IMR-90 (cell line): ENCODE results near the gene DOCK4. TPM values are rescaled to one million over a fixed set of nuclear protein-coding genes. Genes with fewer than 3 reads are reported as not detected.

Experiments
- ATAC-seq: fragments of 200-7000 bp; cut with Tn5 transposase; 2 replicates; pipeline ENCODE4 v1.9.1; 2020; ENCODE audit warnings: low read depth, mild to moderate bottlenecking, moderate library complexity
- BruUV-seq: library from RNA; stranded (reverse); fragments of 400-500 nt; replicated peaks from 2 replicates; lab custom pipeline; 2021; lab: Mats Ljungman, UMichigan
- CTCF ChIA-PET: fragments of 300-600 bp; formaldehyde crosslinking; extraction: SDS; loops from one replicate; lab custom pipeline; 2021; ENCODE audit warnings: antibody characterized with exemption; lab: Yijun Ruan, JAX
- POLR2A ChIA-PET: fragments of 300-600 bp; sonication (Branson Sonifier 250); formaldehyde crosslinking; loops from one replicate; lab custom pipeline; 2022; ENCODE audit warnings: antibody characterized with exemption; ENCODE audit not compliant: unreplicated experiment; lab: Charles Lee
- DNase-seq: peaks from one replicate; pipeline ENCODE4 v3.0.0; 2013
- H2AFZ ChIP-seq: replicated peaks from 2 replicates; pipeline ENCODE3; 2013; ENCODE audit warnings: low read length, mild to moderate bottlenecking; ENCODE audit not compliant: poor library complexity
- H2AK5ac ChIP-seq: 2 replicates; pipeline ENCODE4 v1.6.1; 2013; ENCODE audit warnings: low read depth, low read length, inconsistent platforms
- H2AK9ac ChIP-seq: replicated peaks from 2 replicates; pipeline ENCODE3; 2013; ENCODE audit warnings: mild to moderate bottlenecking, low read depth, low read length, moderate library complexity; ENCODE audit not compliant: poor library complexity
- H2BK120ac ChIP-seq: 2 replicates; pipeline ENCODE4 v1.6.1; 2013; ENCODE audit warnings: low read depth, low read length, inconsistent platforms
- H2BK15ac ChIP-seq: 3 replicates; pipeline ENCODE4 v1.6.1; 2013; ENCODE audit warnings: low read depth, low read length, inconsistent platforms
- H2BK20ac ChIP-seq: 2 replicates; pipeline ENCODE4 v1.6.1; 2013; ENCODE audit warnings: low read depth, mild to moderate bottlenecking, inconsistent platforms, low read length, moderate library complexity
- H2BK5ac ChIP-seq: 2 replicates; pipeline ENCODE4 v1.6.1; 2013; ENCODE audit warnings: mild to moderate bottlenecking, low read depth, low read length, inconsistent platforms; ENCODE audit not compliant: poor library complexity, severe bottlenecking
- H3K14ac ChIP-seq: replicated peaks from 2 replicates; pipeline ENCODE4 v1.6.1; 2013; ENCODE audit warnings: low read depth, low read length, inconsistent platforms
- H3K18ac ChIP-seq: 2 replicates; pipeline ENCODE4 v1.6.1; 2013; ENCODE audit warnings: low read depth, low read length, control low read depth
- H3K23ac ChIP-seq: 2 replicates; pipeline ENCODE4 v1.6.1; 2013; ENCODE audit warnings: low read depth, low read length, inconsistent platforms
- H3K27ac ChIP-seq: 2 replicates; pipeline ENCODE4 v1.5.1; 2013; ENCODE audit warnings: mild to moderate bottlenecking, control low read depth, low read length; ENCODE audit not compliant: insufficient read depth
- H3K27me3 ChIP-seq: 2 replicates; pipeline ENCODE4 v1.6.1; 2013; ENCODE audit warnings: low read length; ENCODE audit not compliant: control insufficient read depth, insufficient read depth
- H3K36me3 ChIP-seq: 2 replicates; pipeline ENCODE4 v1.6.1; 2013; ENCODE audit warnings: low read length, mixed read lengths; ENCODE audit not compliant: control insufficient read depth, insufficient read depth
- H3K4ac ChIP-seq: 2 replicates; pipeline ENCODE4 v1.6.1; 2013; ENCODE audit warnings: low read depth, low read length, inconsistent platforms
- H3K4me1 ChIP-seq: 2 replicates; pipeline ENCODE4 v1.6.1; 2013; ENCODE audit warnings: low read length, mixed read lengths; ENCODE audit not compliant: control insufficient read depth, insufficient read depth
- H3K4me2 ChIP-seq: 2 replicates; pipeline ENCODE4 v1.6.1; 2013; ENCODE audit warnings: low read depth, mild to moderate bottlenecking, control low read depth, low read length, moderate library complexity
- H3K4me3 ChIP-seq: 2 replicates; pipeline ENCODE4 v1.5.1; 2013; ENCODE audit warnings: low read depth, mild to moderate bottlenecking, control low read depth, low read length, moderate library complexity; ENCODE audit not compliant: insufficient read depth
- H3K56ac ChIP-seq: 2 replicates; pipeline ENCODE4 v1.6.1; 2013; ENCODE audit warnings: low read length, inconsistent platforms; ENCODE audit not compliant: insufficient read depth; ENCODE audit errors: extremely low read depth
- H3K79me1 ChIP-seq, 2 experiments: 2 replicates each; pipeline ENCODE4 v1.6.1; 2013; ENCODE audit warnings: low read length in 2 of 2, inconsistent platforms in 1 of 2, low read depth in 1 of 2
- H3K9ac ChIP-seq: 2 replicates; pipeline ENCODE4 v1.6.1; 2013; ENCODE audit warnings: low read depth, low read length, control low read depth
- H3K9me1 ChIP-seq: 2 replicates; pipeline ENCODE4 v1.6.1; 2013; ENCODE audit warnings: low read length, inconsistent platforms; ENCODE audit not compliant: insufficient read depth
- H3K9me3 ChIP-seq: 2 replicates; pipeline ENCODE4 v1.6.1; 2013; ENCODE audit warnings: low read length; ENCODE audit not compliant: control insufficient read depth, insufficient read depth
- H4K20me1 ChIP-seq: 2 replicates; pipeline ENCODE4 v1.6.1; 2013; ENCODE audit warnings: low read length, inconsistent platforms; ENCODE audit not compliant: insufficient read depth
- H4K5ac ChIP-seq: 2 replicates; pipeline ENCODE4 v1.6.1; 2013; ENCODE audit warnings: mild to moderate bottlenecking, low read depth, low read length, control low read depth
- H4K8ac ChIP-seq, 2 experiments: 2 replicates each; pipeline ENCODE4 v1.6.1; 2013; ENCODE audit warnings: low read depth in 2 of 2, low read length in 2 of 2, control low read depth in 1 of 2, inconsistent platforms in 1 of 2
- H4K91ac ChIP-seq: 2 replicates; pipeline ENCODE4 v1.6.1; 2013; ENCODE audit warnings: low read depth, low read length, inconsistent platforms; ENCODE audit not compliant: insufficient read depth
- BHLHE40 ChIP-seq: fragments of 150-350 bp; IDR thresholded peaks from 2 replicates; pipeline ENCODE4 v1.6.1; 2016; ENCODE audit warnings: mild to moderate bottlenecking, low read depth, low read length
- CEBPB ChIP-seq: IDR thresholded peaks from 2 replicates; pipeline ENCODE4 v1.6.1; 2012; ENCODE audit warnings: low read depth, low read length, improper control_type of control experiment
- CHD1 ChIP-seq: IDR thresholded peaks from 2 replicates; pipeline ENCODE4 v1.6.1; 2012; ENCODE audit warnings: low read depth, low read length, improper control_type of control experiment
- FOS ChIP-seq: fragments of 150-350 bp; IDR thresholded peaks from 2 replicates; pipeline ENCODE4 v1.6.1; 2016; ENCODE audit warnings: low read depth, low read length
- MAFK ChIP-seq: IDR thresholded peaks from 2 replicates; pipeline ENCODE4 v1.6.1; 2012; ENCODE audit warnings: low read depth, low read length, improper control_type of control experiment
- MAZ ChIP-seq: IDR thresholded peaks from 2 replicates; pipeline ENCODE4 v1.6.1; 2012; ENCODE audit warnings: low read depth, mild to moderate bottlenecking, low read length, improper control_type of control experiment, moderate library complexity, borderline replicate concordance
- MXI1 ChIP-seq: IDR thresholded peaks from 2 replicates; pipeline ENCODE4 v1.6.1; 2012; ENCODE audit warnings: low read depth, mild to moderate bottlenecking, low read length, moderate library complexity, borderline replicate concordance
- NFE2L2 ChIP-seq: fragments of 150-350 bp; IDR thresholded peaks from 2 replicates; pipeline ENCODE4 v1.6.1; 2016; ENCODE audit warnings: low read depth, mild to moderate bottlenecking, low read length
- POLR2A ChIP-seq: IDR thresholded peaks from 2 replicates; pipeline ENCODE4 v1.6.1; 2012; ENCODE audit warnings: mild to moderate bottlenecking, low read depth, low read length
- RAD21 ChIP-seq: IDR thresholded peaks from 2 replicates; pipeline ENCODE4 v1.6.1; 2012; ENCODE audit warnings: low read length, improper control_type of control experiment
- RCOR1 ChIP-seq: IDR thresholded peaks from 2 replicates; pipeline ENCODE4 v1.6.1; 2012; ENCODE audit warnings: mild to moderate bottlenecking, low read length, improper control_type of control experiment; ENCODE audit not compliant: insufficient replicate concordance
- RFX5 ChIP-seq: IDR thresholded peaks from 2 replicates; pipeline ENCODE4 v1.8.0; 2012; ENCODE audit warnings: low read depth, mild to moderate bottlenecking, low read length, moderate library complexity
- SMC3 ChIP-seq: fragments of 150-350 bp; IDR thresholded peaks from 2 replicates; pipeline ENCODE4 v1.6.1; 2016; ENCODE audit warnings: low read depth, mild to moderate bottlenecking, antibody characterized with exemption, low read length, moderate library complexity
- WGBS, 2 experiments: methylation state at CpG; one replicate each; pipeline versions ENCODE4 v1.1.5 to v1.1.7; 2013; ENCODE audit warnings: missing lambda C conversion rate in 2 of 2; ENCODE audit not compliant: insufficient read length in 1 of 2; ENCODE audit errors: extremely low coverage in 2 of 2; 5-methylcytosine and 5-hydroxymethylcytosine counted together
- dilution Hi-C: fragments of 300-500 bp; cut with HindIII; formaldehyde crosslinking; loops from one replicate; pipeline ENCODE4 v1.14.3; 2018; ENCODE audit warnings: low sequenced_read_pairs; ENCODE audit not compliant: unreplicated experiment
- in situ Hi-C: fragments of 300-500 bp; cut with MboI; formaldehyde crosslinking; loops from 3 replicates; pipeline ENCODE4 v1.14.3; 2019; ENCODE audit warnings: low sequenced_read_pairs, inconsistent platforms, mixed read lengths
- intact Hi-C: fragments of 100-400 bp; cut with micrococcal nuclease; formaldehyde crosslinking; loops from 2 replicates; pipeline ENCODE4 v1.10.0; 2022
- polyA plus RNA-seq, 3 experiments: library from polyadenylated mRNA; depleted of rRNA; stranded (reverse); fragments of >200 nt; gene quantifications; 2 replicates each; pipeline ENCODE4 v1.2.3, GENCODE V29; 2012; ENCODE audit warnings: low replicate concordance in 1 of 3
- total RNA-seq: library from RNA; depleted of rRNA; stranded (reverse); fragments of >200 nt; gene quantifications from 2 replicates; pipeline ENCODE4 v1.2.3, GENCODE V29; 2012
- TF ChIP-seq, protein P1 (sequence below): conservative IDR thresholded peaks from 2 replicates; pipeline ENCODE4 v1.5.1; 2012; ENCODE audit warnings: mild to moderate bottlenecking, low read depth, low read length, improper control_type of control experiment
- TF ChIP-seq, protein P2 (sequence below): fragments of 150-350 bp; IDR thresholded peaks from 2 replicates; pipeline ENCODE4 v1.6.1; 2017; ENCODE audit warnings: mild to moderate bottlenecking, antibody characterized with exemption, low read length, low read depth
- TF ChIP-seq, protein P3 (sequence below): fragments of 150-350 bp; IDR thresholded peaks from 2 replicates; pipeline ENCODE4 v1.6.1; 2016; ENCODE audit warnings: low read depth, mild to moderate bottlenecking, low read length, moderate library complexity, borderline replicate concordance

The DOCK4 gene
- total and polyA plus RNA-seq, 2 of the 4 experiments (the other 2 are of a cell fraction): 4.4 to 12.2 TPM

DNA sequence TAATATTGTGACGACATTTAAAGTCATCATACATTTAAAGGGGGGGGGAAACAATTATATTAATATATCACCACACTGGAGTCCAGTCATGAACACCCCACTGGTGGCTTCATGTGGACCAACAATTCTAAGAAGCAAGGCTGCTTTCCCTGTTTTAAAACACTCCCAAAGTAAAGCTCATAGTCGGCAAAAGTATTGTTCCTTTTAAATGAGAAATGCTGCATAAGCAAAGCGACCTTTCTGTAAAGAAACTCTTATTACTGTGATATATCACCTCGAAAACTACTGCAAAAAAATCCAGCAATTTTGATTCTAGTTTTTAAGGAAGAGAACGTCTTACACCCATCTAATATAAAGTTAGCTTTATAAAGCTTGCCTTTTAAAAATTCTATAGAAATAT lies 112.8 kb downstream of the DOCK4 start:
- TF ChIP-seq POLR2A (no peak), FOS (no peak), RCOR1 (no peak), CHD1 (no peak), CEBPB (no peak), BHLHE40 (no peak), MXI1 (no peak), RFX5 (no peak), RAD21 (no peak), MAZ (no peak), MAFK (no peak), SMC3 (no peak), NFE2L2 (no peak)
- TF ChIP-seq, protein P1, sequence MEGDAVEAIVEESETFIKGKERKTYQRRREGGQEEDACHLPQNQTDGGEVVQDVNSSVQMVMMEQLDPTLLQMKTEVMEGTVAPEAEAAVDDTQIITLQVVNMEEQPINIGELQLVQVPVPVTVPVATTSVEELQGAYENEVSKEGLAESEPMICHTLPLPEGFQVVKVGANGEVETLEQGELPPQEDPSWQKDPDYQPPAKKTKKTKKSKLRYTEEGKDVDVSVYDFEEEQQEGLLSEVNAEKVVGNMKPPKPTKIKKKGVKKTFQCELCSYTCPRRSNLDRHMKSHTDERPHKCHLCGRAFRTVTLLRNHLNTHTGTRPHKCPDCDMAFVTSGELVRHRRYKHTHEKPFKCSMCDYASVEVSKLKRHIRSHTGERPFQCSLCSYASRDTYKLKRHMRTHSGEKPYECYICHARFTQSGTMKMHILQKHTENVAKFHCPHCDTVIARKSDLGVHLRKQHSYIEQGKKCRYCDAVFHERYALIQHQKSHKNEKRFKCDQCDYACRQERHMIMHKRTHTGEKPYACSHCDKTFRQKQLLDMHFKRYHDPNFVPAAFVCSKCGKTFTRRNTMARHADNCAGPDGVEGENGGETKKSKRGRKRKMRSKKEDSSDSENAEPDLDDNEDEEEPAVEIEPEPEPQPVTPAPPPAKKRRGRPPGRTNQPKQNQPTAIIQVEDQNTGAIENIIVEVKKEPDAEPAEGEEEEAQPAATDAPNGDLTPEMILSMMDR: no peak
- TF ChIP-seq, protein P2, sequence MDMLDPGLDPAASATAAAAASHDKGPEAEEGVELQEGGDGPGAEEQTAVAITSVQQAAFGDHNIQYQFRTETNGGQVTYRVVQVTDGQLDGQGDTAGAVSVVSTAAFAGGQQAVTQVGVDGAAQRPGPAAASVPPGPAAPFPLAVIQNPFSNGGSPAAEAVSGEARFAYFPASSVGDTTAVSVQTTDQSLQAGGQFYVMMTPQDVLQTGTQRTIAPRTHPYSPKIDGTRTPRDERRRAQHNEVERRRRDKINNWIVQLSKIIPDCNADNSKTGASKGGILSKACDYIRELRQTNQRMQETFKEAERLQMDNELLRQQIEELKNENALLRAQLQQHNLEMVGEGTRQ: no peak
- TF ChIP-seq, protein P3, sequence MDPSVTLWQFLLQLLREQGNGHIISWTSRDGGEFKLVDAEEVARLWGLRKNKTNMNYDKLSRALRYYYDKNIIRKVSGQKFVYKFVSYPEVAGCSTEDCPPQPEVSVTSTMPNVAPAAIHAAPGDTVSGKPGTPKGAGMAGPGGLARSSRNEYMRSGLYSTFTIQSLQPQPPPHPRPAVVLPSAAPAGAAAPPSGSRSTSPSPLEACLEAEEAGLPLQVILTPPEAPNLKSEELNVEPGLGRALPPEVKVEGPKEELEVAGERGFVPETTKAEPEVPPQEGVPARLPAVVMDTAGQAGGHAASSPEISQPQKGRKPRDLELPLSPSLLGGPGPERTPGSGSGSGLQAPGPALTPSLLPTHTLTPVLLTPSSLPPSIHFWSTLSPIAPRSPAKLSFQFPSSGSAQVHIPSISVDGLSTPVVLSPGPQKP: no peak
- intact Hi-C loops (no loop called here), in situ Hi-C loops (no loop called here), dilution Hi-C loops (no loop called here)
- H3K79me1 ChIP-seq: peaks cover 4 to 9% of the 10 kb centered on the region in 2 experiments; a peak in 2 of 4 replicates
- no peak overlapping the region for H3K14ac ChIP-seq
- H4K5ac ChIP-seq: no peak overlapping the region
- BruUV-seq: no TSS peak
- no peak for ATAC-seq
- H4K91ac ChIP-seq: no peak overlapping the region
- no peak for DNase-seq
- no peak overlapping the region for H2AFZ ChIP-seq
- no peak overlapping the region for H3K4ac ChIP-seq
- H3K56ac ChIP-seq: no peak overlapping the region
- no CpG with 5 or more reads among the region's 5 CpGs for WGBS, 2 experiments
- no peak overlapping the region for H2AK9ac ChIP-seq
- H3K9me1 ChIP-seq: no peaks in the 10 kb centered on the region
- no peak overlapping the region for H2BK20ac ChIP-seq
- H2BK15ac ChIP-seq: no peak overlapping the region
- H2BK5ac ChIP-seq: no peak overlapping the region
- no peak overlapping the region for H4K8ac ChIP-seq
- H3K4me2 ChIP-seq: no peak overlapping the region
- H3K4me1 ChIP-seq: peaks cover 2% of the 10 kb centered on the region; the same call in 1 of the 2 replicates
- ChIA-PET POLR2A (no interaction called here), CTCF (no interaction called here)
- no peak overlapping the region for H3K23ac ChIP-seq
- H4K20me1 ChIP-seq: no peaks in the 10 kb centered on the region
- no peak overlapping the region for H3K27ac ChIP-seq
- H3K36me3 ChIP-seq: no peaks in the 10 kb centered on the region
- H2BK120ac ChIP-seq: no peak overlapping the region
- no peak overlapping the region for H3K4me3 ChIP-seq
- H2AK5ac ChIP-seq: no peak overlapping the region
- H3K9me3 ChIP-seq: peaks cover 2% of the 10 kb centered on the region; the same call in 1 of the 2 replicates
- no peaks in the 10 kb centered on the region for H3K27me3 ChIP-seq
- no peak overlapping the region for H3K9ac ChIP-seq
- H3K18ac ChIP-seq: no peak overlapping the region
